ENCODE results near the gene SMIM10L2A.

The SMIM10L2A gene

GRCh38 chrX:135437867-135438733 is 16.4 kb downstream of the SMIM10L2A start:
- no peaks in the 10 kb centered on the region for H3K36me3 ChIP-seq (ENCODE audit: control insufficient read depth in 2 of 2, insufficient read depth in 1 of 2, low read length in 2 of 2)
- CTCF ChIA-PET = interaction anchor here (0.9 to 1.0 kb wide), 2 partner anchors 9 to 29 kb away, joined by 3 read pairs; no protein-coding TSS in a partner anchor
- POLR2A ChIA-PET = interaction anchor here (0.6 kb wide), 1 partner anchor 489 kb away, joined by 3 read pairs; no protein-coding TSS in a partner anchor
- H3K4me3 ChIP-seq (ENCODE audit: low read depth, low read length) = no peak overlapping the region
- TF ChIP-seq GLI4 (tag by site-specific recombination; IDR thresholded peaks at IDR 0.05) (no peak), ZNF248 (tag by site-specific recombination; IDR thresholded peaks at IDR 0.05) (no peak)
- no peaks in the 10 kb centered on the region for H3K4me1 ChIP-seq (ENCODE audit: control insufficient read depth, insufficient read depth, low read length)
- H3K9me3 ChIP-seq (ENCODE audit: control insufficient read depth, insufficient read depth, low read depth, low read length) = no peaks in the 10 kb centered on the region
- no peak overlapping the region for H3K27ac ChIP-seq (ENCODE audit: extremely low read depth, low read depth, low read length)

GRCh38 chrX:135438734-135439043 is 16.9 kb downstream of the SMIM10L2A start:
- Histone ChIP-seq H3K27ac (ENCODE audit: extremely low read depth, low read depth, low read length) (no peak overlapping the region), H3K4me3 (ENCODE audit: low read depth, low read length) (no peak overlapping the region), H3K9me3 (ENCODE audit: control insufficient read depth, insufficient read depth, low read depth, low read length) (no peaks in the 10 kb centered on the region), H3K36me3 (ENCODE audit: control insufficient read depth in 2 of 2, insufficient read depth in 1 of 2, low read length in 2 of 2) (no peaks in the 10 kb centered on the region), H3K4me1 (ENCODE audit: control insufficient read depth, insufficient read depth, low read length) (no peaks in the 10 kb centered on the region)
- ChIA-PET CTCF (interaction anchor here (0.7 to 1.0 kb wide), 2 partner anchors 8 to 124 kb away, joined by 3 read pairs; no protein-coding TSS in a partner anchor), POLR2A (no interaction called here)
- no peak for TF ChIP-seq GLI2 (tag by site-specific recombination; IDR thresholded peaks at IDR 0.05; ENCODE audit: borderline replicate concordance, low read depth)
- no peak for TF ChIP-seq ZNF157 (tag by site-specific recombination; IDR thresholded peaks at IDR 0.05)
- no peak for TF ChIP-seq ZBTB17 (tag by site-specific recombination; IDR thresholded peaks at IDR 0.05)
- no peak for TF ChIP-seq ZFHX2 (tag by site-specific recombination; conservative IDR thresholded peaks at IDR 0.05)
- TF ChIP-seq ZNF18 (tag by site-specific recombination; IDR thresholded peaks at IDR 0.05) = no peak
- no peak for TF ChIP-seq ZNF114 (tag by site-specific recombination; IDR thresholded peaks at IDR 0.05)
- TF ChIP-seq ZNF623 (tag by site-specific recombination; IDR thresholded peaks at IDR 0.05) = no peak
- TF ChIP-seq OVOL3 (tag by site-specific recombination; IDR thresholded peaks at IDR 0.05) = no peak
- TF ChIP-seq ZNF76 (tag by site-specific recombination; IDR thresholded peaks at IDR 0.05; ENCODE audit: borderline replicate concordance, low read depth) = no peak
- no peak for TF ChIP-seq KLF9 (tag by site-specific recombination; IDR thresholded peaks at IDR 0.05; ENCODE audit: low read depth)
- no peak for TF ChIP-seq PATZ1 (tag by site-specific recombination; IDR thresholded peaks at IDR 0.05)

GRCh38 chrX:135449637-135450550 is 28.1 kb downstream of the SMIM10L2A start:
- TF ChIP-seq ZNF157 (tag by site-specific recombination; IDR thresholded peaks at IDR 0.05) (no peak), ZNF24 (tag by site-specific recombination; IDR thresholded peaks at IDR 0.05) (no peak), ZNF623 (tag by site-specific recombination; IDR thresholded peaks at IDR 0.05) (no peak), ZNF776 (tag by site-specific recombination; IDR thresholded peaks at IDR 0.05; ENCODE audit: borderline replicate concordance) (no peak), SCRT1 (tag by site-specific recombination; IDR thresholded peaks at IDR 0.05; ENCODE audit: borderline replicate concordance) (peak; percentile 43; the same call in 1 of the 2 replicates), SCRT2 (tag by site-specific recombination; IDR thresholded peaks at IDR 0.05) (peak; percentile 77)
- Histone ChIP-seq H3K27ac (ENCODE audit: extremely low read depth, low read depth, low read length) (no peak overlapping the region), H3K9me3 (ENCODE audit: control insufficient read depth, insufficient read depth, low read depth, low read length) (no peaks in the 10 kb centered on the region), H3K36me3 (ENCODE audit: control insufficient read depth in 2 of 2, insufficient read depth in 1 of 2, low read length in 2 of 2) (no peaks in the 10 kb centered on the region), H3K4me1 (ENCODE audit: control insufficient read depth, insufficient read depth, low read length) (no peaks in the 10 kb centered on the region), H3K4me3 (ENCODE audit: low read depth, low read length) (no peak overlapping the region)
- CTCF ChIA-PET = interaction anchor here (0.7 to 0.9 kb wide), 2 partner anchors 12 to 18 kb away, joined by 3 to 4 read pairs; no protein-coding TSS in a partner anchor
- POLR2A ChIA-PET = no interaction called here

All from HEK293 (cell line).